Liver (tissue), 3 donors: ENCODE measurements around the gene RNF34.

Experiments
- EGR1 ChIP-seq, 2 donors: IDR thresholded peaks; 2 replicates each; pipeline ENCODE4 v1.6.1; 2016 to 2018; ENCODE audit warnings: antibody characterized with exemption in 2 of 2, low read depth in 2 of 2
- FOXA1 ChIP-seq: IDR thresholded peaks from 2 replicates; pipeline ENCODE4 v1.6.1; 2016; ENCODE audit warnings: antibody characterized with exemption
- RAD21 ChIP-seq, 2 donors: IDR thresholded peaks; 2 replicates each; pipeline ENCODE4 v1.6.1; 2016; ENCODE audit warnings: antibody characterized with exemption in 2 of 2, mild to moderate bottlenecking in 2 of 2
- SP1 ChIP-seq: IDR thresholded peaks from 2 replicates; pipeline ENCODE4 v1.6.1; 2018; ENCODE audit warnings: antibody characterized with exemption, mild to moderate bottlenecking
- TAF1 ChIP-seq: conservative IDR thresholded peaks from 2 replicates; pipeline ENCODE4 v1.6.1; 2016; ENCODE audit warnings: antibody characterized with exemption, mild to moderate bottlenecking
- YY1 ChIP-seq: IDR thresholded peaks from 2 replicates; pipeline ENCODE4 v1.6.1; 2016; ENCODE audit warnings: antibody characterized with exemption, mild to moderate bottlenecking
- TF ChIP-seq, protein P1 (sequence below): fragments of 150-350 bp; IDR thresholded peaks from 2 replicates; pipeline ENCODE4 v1.5.1; 2017; ENCODE audit warnings: improper control_type of control experiment, low read depth, low read length; ENCODE audit not compliant: missing input control
- TF ChIP-seq, protein P2 (sequence below): IDR thresholded peaks from 2 replicates; pipeline ENCODE4 v1.6.1; 2016; ENCODE audit warnings: antibody characterized with exemption
- donor health status: healthy.
- donor health status: healthy.

DNA sequence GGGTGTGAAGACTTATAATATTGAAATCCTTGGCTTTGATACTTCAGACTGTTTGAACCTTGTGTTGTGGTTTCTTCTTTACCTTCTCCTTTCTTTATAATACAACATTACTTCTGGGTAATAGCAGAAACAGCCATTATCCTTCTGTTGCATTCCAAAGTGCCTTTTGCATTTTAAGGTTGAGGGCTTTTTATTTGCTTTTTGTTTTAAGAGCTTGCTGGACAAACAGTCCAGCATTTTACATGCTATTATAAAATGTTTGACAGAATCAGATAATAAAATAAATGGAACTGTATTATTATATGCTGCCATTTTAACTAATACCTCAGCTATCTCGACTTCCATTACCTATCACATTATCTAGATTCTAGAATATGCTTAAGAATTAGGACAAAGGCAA, 14.0 kb downstream of the RNF34 start:
- TF ChIP-seq, protein P1, sequence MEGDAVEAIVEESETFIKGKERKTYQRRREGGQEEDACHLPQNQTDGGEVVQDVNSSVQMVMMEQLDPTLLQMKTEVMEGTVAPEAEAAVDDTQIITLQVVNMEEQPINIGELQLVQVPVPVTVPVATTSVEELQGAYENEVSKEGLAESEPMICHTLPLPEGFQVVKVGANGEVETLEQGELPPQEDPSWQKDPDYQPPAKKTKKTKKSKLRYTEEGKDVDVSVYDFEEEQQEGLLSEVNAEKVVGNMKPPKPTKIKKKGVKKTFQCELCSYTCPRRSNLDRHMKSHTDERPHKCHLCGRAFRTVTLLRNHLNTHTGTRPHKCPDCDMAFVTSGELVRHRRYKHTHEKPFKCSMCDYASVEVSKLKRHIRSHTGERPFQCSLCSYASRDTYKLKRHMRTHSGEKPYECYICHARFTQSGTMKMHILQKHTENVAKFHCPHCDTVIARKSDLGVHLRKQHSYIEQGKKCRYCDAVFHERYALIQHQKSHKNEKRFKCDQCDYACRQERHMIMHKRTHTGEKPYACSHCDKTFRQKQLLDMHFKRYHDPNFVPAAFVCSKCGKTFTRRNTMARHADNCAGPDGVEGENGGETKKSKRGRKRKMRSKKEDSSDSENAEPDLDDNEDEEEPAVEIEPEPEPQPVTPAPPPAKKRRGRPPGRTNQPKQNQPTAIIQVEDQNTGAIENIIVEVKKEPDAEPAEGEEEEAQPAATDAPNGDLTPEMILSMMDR: no peak
- TF ChIP-seq SP1 (no peak), EGR1 (IDR thresholded peaks at IDR 0.05; ENCODE audit: low read depth in 2 of 2) (no peak), YY1 (no peak), RAD21 (IDR thresholded peaks at IDR 0.05) (no peak), FOXA1 (no peak), TAF1 (no peak)
- TF ChIP-seq, protein P2, sequence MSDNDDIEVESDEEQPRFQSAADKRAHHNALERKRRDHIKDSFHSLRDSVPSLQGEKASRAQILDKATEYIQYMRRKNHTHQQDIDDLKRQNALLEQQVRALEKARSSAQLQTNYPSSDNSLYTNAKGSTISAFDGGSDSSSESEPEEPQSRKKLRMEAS: no peak
